Skin of body (tissue), 2 donors: ENCODE data around the gene PRSS53. TPM values are rescaled to one million over a fixed set of nuclear protein-coding genes. Genes with fewer than 3 reads are reported as not detected.

ENCODE experiments used
- DNase-seq: peaks from one replicate; lab custom pipeline; 2025; lab: John Stamatoyannopoulos, UW
- total RNA-seq: library from RNA; depleted of rRNA; stranded (reverse); fragments of >200 nt; gene quantifications from one replicate; pipeline ENCODE4 v1.2.3, GENCODE V29; 2014

The PRSS53 gene
- total RNA-seq, 1 donor from 2014 or later: 1.5 TPM

- no peak for DNase-seq
Observed at GRCh38 chr16:31050280-31051030, 38.3 kb downstream of the PRSS53 start.

GRCh38 chr16:31043898-31044481, 44.8 kb downstream of the PRSS53 start:
- DNase-seq: no peak

DNA sequence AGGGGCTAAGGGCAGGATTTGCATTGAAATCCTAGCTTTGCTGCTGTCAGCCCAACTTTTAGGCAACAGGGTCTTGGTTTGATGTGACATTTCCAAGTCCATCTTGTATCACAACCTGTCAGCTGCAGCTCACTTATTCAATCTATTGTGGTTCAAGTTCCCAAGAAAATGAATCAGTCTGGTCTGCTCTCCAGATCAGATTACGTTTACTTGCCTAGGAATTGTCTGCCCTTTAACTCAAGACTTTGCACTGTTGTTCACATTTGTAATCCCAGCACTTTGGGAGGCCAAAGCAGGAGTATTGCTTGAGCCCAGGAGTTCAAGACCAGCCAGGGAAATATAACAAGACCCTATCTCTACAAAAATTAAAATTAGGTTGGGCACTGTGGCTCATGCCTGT, 45.4 kb downstream of the PRSS53 start:
- DNase-seq: no peak

DNA sequence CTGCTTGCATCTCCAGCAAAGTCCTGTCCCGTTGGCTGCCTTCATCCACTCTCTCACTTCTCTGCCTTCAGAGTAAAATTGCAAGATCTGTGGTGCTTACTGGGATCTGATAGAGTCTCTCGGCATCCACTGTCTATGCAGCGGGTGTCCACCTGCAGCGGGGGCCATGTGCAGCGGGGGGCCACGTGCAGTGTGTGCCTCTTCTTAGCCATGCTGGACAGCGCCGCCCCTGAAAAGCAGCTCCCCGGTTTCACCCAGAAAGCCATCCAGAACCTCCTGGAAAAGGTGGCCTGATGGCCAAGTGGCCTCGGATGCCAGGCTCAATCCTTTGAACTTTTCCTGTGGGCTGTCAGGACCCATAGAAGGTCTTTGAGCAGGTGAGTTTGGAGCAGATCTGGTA, 45.9 kb downstream of the PRSS53 start:
- DNase-seq: no peak

- no peak for DNase-seq
Observed at GRCh38 chr16:31038993-31039392, 49.8 kb downstream of the PRSS53 start.

DNA sequence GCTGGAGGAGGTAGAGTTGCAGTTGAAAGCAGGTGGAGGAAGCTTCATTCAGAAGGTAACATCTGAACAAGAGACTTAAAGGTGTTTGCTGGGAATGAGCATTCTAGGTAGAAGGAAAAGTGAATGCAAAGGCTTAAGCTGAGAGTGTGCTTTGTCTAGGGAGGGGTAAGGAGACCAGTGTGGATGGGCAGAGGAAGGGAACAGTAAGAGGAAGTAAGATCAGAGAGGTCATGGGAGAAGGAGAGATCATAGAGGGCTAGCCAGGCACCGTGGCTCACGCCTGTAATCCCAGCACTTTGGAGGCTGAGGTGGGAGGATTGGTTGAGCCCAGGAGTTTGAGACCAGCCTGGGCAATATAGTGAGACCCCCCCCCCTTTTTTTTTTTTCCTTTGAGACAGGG, 52.1 kb downstream of the PRSS53 start:
- no peak for DNase-seq

DNA sequence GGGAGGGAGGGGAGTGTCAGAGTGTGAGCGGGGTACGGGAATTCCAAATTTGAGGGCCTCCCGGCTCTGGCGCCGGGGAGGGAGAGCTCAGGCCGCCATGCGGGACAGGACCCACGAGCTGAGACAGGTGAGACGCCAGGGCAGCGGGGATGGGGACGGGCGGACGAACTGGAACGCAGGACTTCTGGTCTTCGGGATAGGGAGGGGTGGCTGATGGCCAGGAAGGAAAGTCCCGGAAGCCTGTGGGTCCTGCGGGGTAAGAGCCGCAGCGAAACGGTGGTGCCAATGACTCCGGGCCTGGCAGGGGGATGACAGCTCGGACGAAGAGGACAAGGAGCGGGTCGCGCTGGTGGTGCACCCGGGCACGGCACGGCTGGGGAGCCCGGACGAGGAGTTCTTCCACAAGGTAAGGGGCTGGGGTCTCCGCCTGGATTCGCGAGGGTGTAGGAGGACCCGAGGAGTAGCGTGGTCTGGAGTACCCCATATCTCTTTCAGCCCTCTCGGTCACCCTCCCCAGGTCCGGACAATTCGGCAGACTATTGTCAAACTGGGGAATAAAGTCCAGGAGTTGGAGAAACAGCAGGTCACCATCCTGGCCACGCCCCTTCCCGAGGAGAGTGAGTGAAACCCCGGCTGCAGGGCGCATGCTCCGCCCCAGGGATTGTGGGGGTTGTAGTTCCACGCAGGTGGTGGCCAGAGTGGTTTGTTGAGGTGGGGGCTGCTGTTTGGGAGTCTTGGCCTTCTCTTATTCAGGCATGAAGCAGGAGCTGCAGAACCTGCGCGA, 54.8 kb downstream of the PRSS53 start:
- peak; percentile 52 for DNase-seq

Other genes starting within 250 kb of the PRSS53 start
- gene BCL7C, start 194.9 kb downstream of the PRSS53 start, total RNA-seq: 20.7 TPM
- 0.59 TPM for gene CTF1, start 192.3 kb downstream of the PRSS53 start, total RNA-seq
- gene FBXL19, start 165.4 kb downstream of the PRSS53 start, total RNA-seq: 9.8 TPM
- 10.3 TPM for gene ORAI3, start 139.9 kb downstream of the PRSS53 start, total RNA-seq
- 4.1 TPM for gene SETD1A, start 131.2 kb downstream of the PRSS53 start, total RNA-seq
- gene HSD3B7, start 103.7 kb downstream of the PRSS53 start, total RNA-seq: 8.5 TPM
- 0.89 TPM for gene STX1B, start 78.3 kb downstream of the PRSS53 start, total RNA-seq
- gene STX4, start 55.4 kb downstream of the PRSS53 start, total RNA-seq: 26.3 TPM
- gene ZNF668, start 14.7 kb downstream of the PRSS53 start, total RNA-seq: 3.5 TPM
- 8.9 TPM for gene ZNF646, start 14.5 kb downstream of the PRSS53 start, total RNA-seq
- gene VKORC1, start 5.9 kb upstream of the PRSS53 start, total RNA-seq: 37.4 TPM
- gene BCKDK, start 19.4 kb upstream of the PRSS53 start, total RNA-seq: 10.4 TPM
- 41.3 TPM for gene KAT8, start 28.7 kb upstream of the PRSS53 start, total RNA-seq
- gene PRSS8, start 46.8 kb upstream of the PRSS53 start, total RNA-seq: 9.6 TPM
- gene PRSS36, start 61.1 kb upstream of the PRSS53 start, total RNA-seq: 0.99 TPM
- gene FUS, start 91.2 kb upstream of the PRSS53 start, total RNA-seq: 84.9 TPM
- gene PYCARD, start 113.8 kb upstream of the PRSS53 start, total RNA-seq: 38.9 TPM
- 4.4 TPM for gene TRIM72, start 125.2 kb upstream of the PRSS53 start, total RNA-seq
- gene PYDC1, start 128.2 kb upstream of the PRSS53 start, total RNA-seq: 2.8 TPM
- gene ITGAM, start 171.0 kb upstream of the PRSS53 start, total RNA-seq: 9.8 TPM